GM06990 (cell line): Measurements from ENCODE around the gene PRRX1.

Source experiments
- DNase-seq: peaks from one replicate; pipeline ENCODE4 v3.0.0-alpha.2; 2011; ENCODE audit not compliant: insufficient read length; ENCODE audit errors: extremely low read depth
- H3K27me3 ChIP-seq: replicated peaks from 2 replicates; pipeline ENCODE4 v1.6.0; 2011; ENCODE audit warnings: low read length; ENCODE audit not compliant: control insufficient read depth, insufficient read depth
- H3K36me3 ChIP-seq: 2 replicates; pipeline ENCODE4 v1.5.1; 2011; ENCODE audit warnings: low read length; ENCODE audit not compliant: control insufficient read depth, insufficient read depth
- H3K4me3 ChIP-seq: replicated peaks from 2 replicates; pipeline ENCODE4 v1.5.1; 2011; ENCODE audit warnings: low read depth, mild to moderate bottlenecking, control low read depth, low read length
- TF ChIP-seq, protein P1 (sequence below): IDR thresholded peaks from 2 replicates; pipeline ENCODE4 v1.5.1; 2011; ENCODE audit warnings: low read length, control low read depth, mild to moderate bottlenecking, inconsistent platforms; ENCODE audit not compliant: insufficient read depth, poor library complexity, severe bottlenecking

Gene PRRX1

DNA sequence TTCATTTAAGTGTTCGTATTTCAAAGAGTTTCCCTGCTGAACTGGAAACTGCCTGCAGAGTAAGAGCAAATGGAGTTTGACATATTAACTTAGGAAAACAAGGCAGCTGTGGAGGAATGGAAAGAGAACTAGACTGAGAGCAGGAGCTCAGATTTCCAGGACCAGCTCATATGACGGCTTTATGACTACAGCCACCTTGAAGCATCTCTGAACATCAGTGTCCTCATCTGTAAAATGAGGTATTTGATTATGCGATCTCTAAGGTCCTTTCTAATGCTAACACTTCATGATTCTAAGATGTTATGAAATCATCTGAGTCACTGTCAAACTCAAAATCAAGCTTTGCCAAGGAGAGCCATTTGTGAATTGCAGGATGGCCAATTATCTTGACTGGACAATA lies 112.3 kb downstream of the PRRX1 start:
- H3K4me3 ChIP-seq = no peak overlapping the region
- H3K27me3 ChIP-seq = no peaks in the 10 kb centered on the region
- TF ChIP-seq, protein P1, sequence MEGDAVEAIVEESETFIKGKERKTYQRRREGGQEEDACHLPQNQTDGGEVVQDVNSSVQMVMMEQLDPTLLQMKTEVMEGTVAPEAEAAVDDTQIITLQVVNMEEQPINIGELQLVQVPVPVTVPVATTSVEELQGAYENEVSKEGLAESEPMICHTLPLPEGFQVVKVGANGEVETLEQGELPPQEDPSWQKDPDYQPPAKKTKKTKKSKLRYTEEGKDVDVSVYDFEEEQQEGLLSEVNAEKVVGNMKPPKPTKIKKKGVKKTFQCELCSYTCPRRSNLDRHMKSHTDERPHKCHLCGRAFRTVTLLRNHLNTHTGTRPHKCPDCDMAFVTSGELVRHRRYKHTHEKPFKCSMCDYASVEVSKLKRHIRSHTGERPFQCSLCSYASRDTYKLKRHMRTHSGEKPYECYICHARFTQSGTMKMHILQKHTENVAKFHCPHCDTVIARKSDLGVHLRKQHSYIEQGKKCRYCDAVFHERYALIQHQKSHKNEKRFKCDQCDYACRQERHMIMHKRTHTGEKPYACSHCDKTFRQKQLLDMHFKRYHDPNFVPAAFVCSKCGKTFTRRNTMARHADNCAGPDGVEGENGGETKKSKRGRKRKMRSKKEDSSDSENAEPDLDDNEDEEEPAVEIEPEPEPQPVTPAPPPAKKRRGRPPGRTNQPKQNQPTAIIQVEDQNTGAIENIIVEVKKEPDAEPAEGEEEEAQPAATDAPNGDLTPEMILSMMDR = no peak
- no peaks in the 10 kb centered on the region for H3K36me3 ChIP-seq
- no peak for DNase-seq

DNA sequence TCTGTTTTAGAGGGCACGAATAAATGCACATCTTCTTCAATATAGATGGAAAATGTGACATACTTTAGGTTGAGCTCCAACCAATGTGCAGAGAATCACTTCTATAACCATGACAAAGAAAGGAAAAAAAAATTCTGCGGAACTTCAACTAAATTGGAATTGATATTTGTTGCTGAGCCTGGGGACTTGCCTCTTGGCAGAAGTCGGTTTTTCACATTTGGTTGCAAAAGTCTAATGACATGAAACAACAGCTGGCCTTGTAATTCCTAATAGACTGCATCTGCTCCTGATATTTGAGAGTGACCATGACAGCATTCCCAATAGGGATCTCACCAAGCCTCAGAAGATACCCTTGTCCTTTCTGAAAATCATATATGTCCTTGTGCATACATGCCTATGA lies 112.8 kb downstream of the PRRX1 start:
- Histone ChIP-seq H3K27me3 (no peaks in the 10 kb centered on the region), H3K36me3 (no peaks in the 10 kb centered on the region), H3K4me3 (no peak overlapping the region)
- no peak for DNase-seq
- TF ChIP-seq, protein P1 = no peak
